Cardiac fibroblast (primary cell): ENCODE data around the gene TBX2.

Experiments
- DNase-seq, 2 donors: peaks; one replicate each; pipeline versions ENCODE4 v3.0.0 to v3.0.0-alpha.2; 2010; ENCODE audit warnings: low read depth in 2 of 2
- H3K4me3 ChIP-seq, 2 donors: replicated peaks in 1 of 2; 1 replicate in 1 of 2; 2 replicates in 1 of 2; pipeline ENCODE4 v1.5.1; 2011; ENCODE audit warnings: low read depth in 2 of 2, low read length in 2 of 2, mild to moderate bottlenecking in 2 of 2, moderate library complexity in 1 of 2
- CTCF ChIP-seq: IDR thresholded peaks from one replicate; pipeline ENCODE4 v1.5.1; 2011; ENCODE audit warnings: low read depth, mild to moderate bottlenecking, low read length, inconsistent platforms

TBX2 gene

GRCh38 chr17:61390479-61390791 lies 9.2 kb upstream of the TBX2 start:
- TF ChIP-seq CTCF = no peak
- no peak overlapping the region for H3K4me3 ChIP-seq
- DNase-seq = no peak

DNA sequence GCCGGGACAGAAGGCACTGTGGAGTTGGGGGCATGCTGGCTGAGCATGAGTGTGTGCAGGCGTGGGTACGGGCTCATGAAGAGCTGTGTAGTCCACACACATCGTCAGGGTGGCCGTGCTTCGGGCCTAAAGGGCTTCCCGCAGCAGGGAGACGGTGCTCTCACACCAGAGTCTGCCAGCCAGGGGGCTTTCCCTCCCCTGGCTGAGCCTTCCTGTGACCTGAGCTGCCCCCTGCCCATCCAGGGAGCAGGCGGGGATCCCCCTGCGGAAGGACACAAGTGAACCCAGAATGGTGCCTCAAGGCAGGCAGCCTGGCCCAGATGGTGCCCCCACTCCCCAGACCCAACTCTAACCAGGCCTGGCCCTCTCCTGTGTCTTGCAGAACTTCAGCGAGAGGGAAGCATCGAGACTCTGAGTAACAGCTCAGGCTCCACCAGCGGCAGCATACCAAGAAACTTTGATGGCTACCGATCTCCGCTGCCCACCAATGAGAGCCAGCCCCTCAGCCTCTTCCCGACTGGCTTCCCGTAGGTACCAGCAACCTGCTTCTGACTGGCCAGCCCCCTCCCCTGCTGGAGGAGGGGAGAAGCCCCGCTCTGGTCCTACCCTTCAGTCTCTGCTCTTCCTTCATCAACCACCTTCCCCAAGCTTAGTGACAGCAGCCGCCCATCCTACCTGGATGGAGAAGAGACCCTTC lies 7.9 kb upstream of the TBX2 start:
- TF ChIP-seq CTCF = no peak
- no peak for DNase-seq
- no peak overlapping the region for H3K4me3 ChIP-seq

- no peak for TF ChIP-seq CTCF
- H3K4me3 ChIP-seq = no peak overlapping the region
- DNase-seq = no peak
Observed at GRCh38 chr17:61392679-61393078, 7.0 kb upstream of the TBX2 start.

GRCh38 chr17:61393550-61393903 lies 6.1 kb upstream of the TBX2 start:
- DNase-seq = peak in 1 of 2 donors; percentile 16
- H3K4me3 ChIP-seq = no peak overlapping the region
- TF ChIP-seq CTCF = peak; percentile 39

- no peak for TF ChIP-seq CTCF
- peak; percentile 31 to 36 for DNase-seq
- no peak overlapping the region for H3K4me3 ChIP-seq
Observed at GRCh38 chr17:61393904-61394629, 5.6 kb upstream of the TBX2 start.

DNA sequence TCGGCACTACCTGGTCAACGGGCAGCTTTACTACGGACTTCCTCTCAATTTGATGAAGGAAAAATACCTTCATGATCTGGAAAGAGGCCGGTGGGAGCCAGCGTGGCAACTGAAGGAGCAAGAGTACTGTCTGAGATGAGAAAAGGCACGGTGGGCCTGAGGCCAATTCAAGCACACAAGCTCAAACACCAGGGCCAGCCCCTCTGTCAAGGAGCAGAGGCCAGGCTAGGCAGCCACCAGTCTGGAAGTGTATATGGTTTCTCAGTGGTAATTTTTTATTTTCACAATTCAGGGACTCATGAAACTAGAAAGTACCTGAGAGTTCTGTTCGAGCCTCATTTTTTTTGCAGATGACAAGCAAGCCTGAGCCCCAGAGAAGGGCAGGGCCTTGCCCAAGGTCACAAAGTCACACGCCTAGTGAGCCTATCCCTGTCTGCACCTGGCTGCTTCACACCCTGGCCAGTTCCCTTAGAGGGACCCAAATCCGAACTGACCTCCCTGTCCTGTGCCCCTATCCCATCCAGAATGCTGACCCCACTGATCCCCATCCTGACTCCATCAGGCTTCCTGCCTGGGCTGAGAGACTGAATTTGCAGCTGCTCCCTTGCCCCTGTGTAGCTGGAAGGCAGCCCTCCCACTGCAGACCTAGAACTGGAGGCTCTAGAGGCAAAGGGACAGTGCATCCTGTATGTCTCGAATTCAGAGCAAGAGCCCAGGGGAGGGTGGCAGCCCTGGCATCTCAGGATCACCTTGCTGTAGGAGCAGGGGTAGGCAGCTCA lies 4.8 kb upstream of the TBX2 start:
- TF ChIP-seq CTCF = no peak
- DNase-seq = peak in 1 of 2 donors; percentile 10
- H3K4me3 ChIP-seq = no peak overlapping the region
